Measurements from ENCODE around the gene PAQR8. TPM values are rescaled to one million over a fixed set of nuclear protein-coding genes. Genes with fewer than 3 reads are reported as not detected.

The PAQR8 gene
- total RNA-seq, 1 donor from 2014 or later = 7.5 TPM

DNA sequence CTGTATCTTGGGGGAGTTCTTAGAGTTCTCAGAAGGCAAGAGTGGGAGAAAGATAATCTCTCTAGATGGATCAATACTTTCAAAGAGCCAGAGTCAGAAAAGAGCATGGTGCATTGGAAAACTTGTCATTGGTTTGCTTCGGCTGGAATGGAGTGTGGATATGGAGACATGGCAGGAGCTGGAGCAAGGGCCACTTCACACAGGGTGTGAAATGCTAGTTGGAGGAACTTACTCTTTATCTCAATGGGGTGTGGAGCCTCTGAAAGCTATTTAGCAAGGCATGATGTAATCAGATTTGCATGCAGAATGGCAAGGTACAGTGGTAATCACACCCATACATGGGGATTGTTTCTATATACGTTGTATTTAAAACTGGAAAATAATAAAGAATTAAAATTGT is 31.5 kb upstream of the PAQR8 start:
- no peak for TF ChIP-seq CTCF (IDR thresholded peaks at IDR 0.05; ENCODE audit: unreplicated experiment)
- peaks cover 8% of the 10 kb centered on the region for H3K27me3 Mint-ChIP-seq (ENCODE audit: unreplicated experiment)
- H3K4me3 Mint-ChIP-seq (ENCODE audit: unreplicated experiment) = no peak overlapping the region
- H3K27ac Mint-ChIP-seq (ENCODE audit: unreplicated experiment) = no peak overlapping the region
- no peaks in the 10 kb centered on the region for H3K9me3 Mint-ChIP-seq (ENCODE audit: unreplicated experiment)
- peaks cover 13% of the 10 kb centered on the region for H3K4me1 Mint-ChIP-seq (ENCODE audit: unreplicated experiment)
- no peak for DNase-seq (ENCODE audit: low spot score)
- H3K36me3 Mint-ChIP-seq (ENCODE audit: low read depth, unreplicated experiment) = no peaks in the 10 kb centered on the region

DNA sequence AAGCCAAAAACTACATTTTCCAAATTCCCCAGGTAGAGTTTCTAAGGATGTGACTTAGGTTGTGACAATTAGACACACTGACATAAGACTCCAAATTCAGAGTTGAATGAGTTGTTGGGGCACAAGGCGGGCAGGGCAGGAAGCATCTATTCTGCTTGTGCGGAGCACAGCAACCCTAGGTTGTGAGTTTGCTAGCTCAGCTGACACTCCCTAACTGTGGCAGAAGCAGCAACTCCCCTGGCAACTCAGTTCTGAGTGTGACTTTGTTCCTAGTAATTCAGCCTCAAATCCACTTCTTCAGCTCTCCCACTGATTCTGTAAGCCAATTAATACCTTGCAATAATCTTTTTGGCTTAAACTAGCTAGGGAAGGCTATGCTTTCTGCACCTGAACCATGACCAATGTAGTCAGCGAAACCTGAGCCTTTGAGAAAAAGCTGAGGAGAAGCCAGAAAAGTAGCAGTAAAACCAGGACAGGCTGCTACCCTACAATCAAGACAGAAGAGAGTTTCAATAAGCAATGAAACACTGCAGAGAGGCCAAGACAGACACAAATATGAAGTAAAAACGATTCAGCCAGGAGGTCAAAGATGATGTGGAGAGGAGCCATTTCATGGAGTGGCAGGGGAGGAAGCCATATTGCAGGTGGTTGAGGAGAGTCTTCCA is 30.0 kb upstream of the PAQR8 start:
- Mint-ChIP-seq H3K9me3 (ENCODE audit: unreplicated experiment) (no peaks in the 10 kb centered on the region), H3K36me3 (ENCODE audit: low read depth, unreplicated experiment) (no peaks in the 10 kb centered on the region), H3K27me3 (ENCODE audit: unreplicated experiment) (peaks cover 1% of the 10 kb centered on the region), H3K27ac (ENCODE audit: unreplicated experiment) (peak overlapping the region; percentile 22), H3K4me1 (ENCODE audit: unreplicated experiment) (peaks cover 3% of the 10 kb centered on the region), H3K4me3 (ENCODE audit: unreplicated experiment) (no peak overlapping the region)
- no peak for DNase-seq (ENCODE audit: low spot score)
- TF ChIP-seq CTCF (IDR thresholded peaks at IDR 0.05; ENCODE audit: unreplicated experiment) = no peak

GRCh38 chr6:52333840-52334200 is 28.1 kb upstream of the PAQR8 start:
- Mint-ChIP-seq H3K27me3 (ENCODE audit: unreplicated experiment) (peaks cover 1% of the 10 kb centered on the region), H3K4me3 (ENCODE audit: unreplicated experiment) (no peak overlapping the region), H3K4me1 (ENCODE audit: unreplicated experiment) (peaks cover 3% of the 10 kb centered on the region), H3K9me3 (ENCODE audit: unreplicated experiment) (no peaks in the 10 kb centered on the region), H3K27ac (ENCODE audit: unreplicated experiment) (no peak overlapping the region), H3K36me3 (ENCODE audit: low read depth, unreplicated experiment) (no peaks in the 10 kb centered on the region)
- no peak for DNase-seq (ENCODE audit: low spot score)
- TF ChIP-seq CTCF (IDR thresholded peaks at IDR 0.05; ENCODE audit: unreplicated experiment) = no peak

- Mint-ChIP-seq H3K9me3 (ENCODE audit: unreplicated experiment) (no peaks in the 10 kb centered on the region), H3K4me1 (ENCODE audit: unreplicated experiment) (peaks cover 3% of the 10 kb centered on the region), H3K27ac (ENCODE audit: unreplicated experiment) (no peak overlapping the region), H3K27me3 (ENCODE audit: unreplicated experiment) (peaks cover 1% of the 10 kb centered on the region), H3K36me3 (ENCODE audit: low read depth, unreplicated experiment) (no peaks in the 10 kb centered on the region), H3K4me3 (ENCODE audit: unreplicated experiment) (no peak overlapping the region)
- TF ChIP-seq CTCF (IDR thresholded peaks at IDR 0.05; ENCODE audit: unreplicated experiment) = no peak
- no peak for DNase-seq (ENCODE audit: low spot score)
Observed at GRCh38 chr6:52335576-52335975, 26.4 kb upstream of the PAQR8 start.

DNA sequence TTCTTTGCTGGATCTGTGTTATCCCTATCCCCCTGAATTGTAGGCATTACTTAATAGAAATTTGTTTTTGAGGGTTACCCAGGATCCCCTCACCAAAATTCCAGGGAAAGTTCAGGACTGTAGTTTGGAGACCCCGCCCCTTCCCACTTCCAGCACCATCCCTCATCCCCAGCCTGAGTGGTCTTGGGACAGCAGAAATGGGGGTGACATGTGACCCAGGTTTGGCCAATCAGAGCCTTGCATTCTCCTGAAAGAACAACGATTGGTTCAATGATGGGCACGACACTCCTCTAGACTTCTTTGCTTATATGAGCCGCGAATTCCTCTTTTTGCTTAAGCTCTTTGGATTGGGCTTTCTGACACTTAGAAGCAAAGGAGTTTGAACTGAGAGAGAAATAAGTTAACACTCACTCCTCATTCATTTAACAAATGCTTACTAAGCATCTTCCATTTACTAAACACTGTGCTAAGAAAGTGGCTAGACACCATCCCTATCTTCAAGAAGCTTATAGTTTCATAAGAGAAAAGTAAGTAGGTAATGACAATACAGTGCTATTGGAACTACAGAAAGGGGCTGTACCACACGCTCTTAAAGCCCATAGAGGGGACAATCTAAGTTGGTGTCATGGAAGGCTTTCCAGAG is 24.9 kb upstream of the PAQR8 start:
- Mint-ChIP-seq H3K4me1 (ENCODE audit: unreplicated experiment) (peaks cover 2% of the 10 kb centered on the region), H3K36me3 (ENCODE audit: low read depth, unreplicated experiment) (no peaks in the 10 kb centered on the region), H3K4me3 (ENCODE audit: unreplicated experiment) (no peak overlapping the region), H3K27me3 (ENCODE audit: unreplicated experiment) (peaks cover 1% of the 10 kb centered on the region), H3K9me3 (ENCODE audit: unreplicated experiment) (no peaks in the 10 kb centered on the region), H3K27ac (ENCODE audit: unreplicated experiment) (no peak overlapping the region)
- no peak for DNase-seq (ENCODE audit: low spot score)
- TF ChIP-seq CTCF (IDR thresholded peaks at IDR 0.05; ENCODE audit: unreplicated experiment) = no peak

Measured in endothelial cell (in vitro differentiated cells).